Stimulated activated CD8-positive, alpha-beta memory T cell treated with anti-CD3 and anti-CD28 coated beads, Interleukin-2, amount 100 ng/mL, for 48 hours (primary cell): ENCODE results near the gene BTG1.
"Not testable (repeated sequence)": the region's sequence is repeated elsewhere in the genome, so short reads cannot be mapped to it uniquely, and the experiment has no call there.

Source experiments
- DNase-seq, 2 donors: peaks; one replicate each; pipeline ENCODE4 v3.0.0-alpha.2; 2020; ENCODE audit warnings: low read depth in 2 of 2

Gene BTG1

GRCh38 chr12:92098594-92099380 is 46.9 kb downstream of the BTG1 start:
- DNase-seq, result no peak

DNA sequence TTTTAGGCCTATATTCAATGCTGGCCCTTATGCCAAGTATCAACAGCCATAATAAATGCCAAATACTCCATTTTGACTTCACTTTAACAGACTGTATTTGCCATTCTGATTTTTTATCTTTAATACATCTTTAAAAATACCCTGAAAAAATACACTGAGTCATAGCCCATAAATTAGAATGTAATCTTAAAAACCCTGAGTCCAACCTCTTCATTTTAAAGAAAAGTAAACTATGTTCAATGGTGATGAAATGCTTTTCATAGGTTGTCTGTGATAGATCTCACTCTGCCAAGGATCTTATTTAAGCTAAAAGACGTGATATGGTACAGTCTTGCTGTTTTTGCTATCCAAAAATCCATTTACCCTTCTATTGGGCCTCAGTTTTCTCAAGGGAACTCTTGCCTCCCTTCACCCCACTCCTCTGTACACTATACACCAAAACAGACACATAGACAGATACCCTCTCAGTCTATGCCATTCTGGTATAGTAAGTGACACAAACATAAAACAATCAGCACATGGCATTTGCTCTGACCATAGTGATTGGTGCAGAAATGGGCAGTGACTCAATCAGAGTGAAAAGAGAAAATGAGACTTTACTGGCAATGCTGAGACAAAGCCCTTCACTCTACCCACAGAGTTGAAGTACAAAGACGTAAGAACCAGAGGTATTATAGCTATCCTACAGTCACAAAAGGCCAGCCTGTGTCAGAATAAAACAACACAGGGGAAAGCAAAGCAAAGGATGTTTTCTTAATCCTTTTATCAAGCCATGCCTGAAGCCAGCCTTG is 49.1 kb downstream of the BTG1 start:
- DNase-seq, result no peak

DNA sequence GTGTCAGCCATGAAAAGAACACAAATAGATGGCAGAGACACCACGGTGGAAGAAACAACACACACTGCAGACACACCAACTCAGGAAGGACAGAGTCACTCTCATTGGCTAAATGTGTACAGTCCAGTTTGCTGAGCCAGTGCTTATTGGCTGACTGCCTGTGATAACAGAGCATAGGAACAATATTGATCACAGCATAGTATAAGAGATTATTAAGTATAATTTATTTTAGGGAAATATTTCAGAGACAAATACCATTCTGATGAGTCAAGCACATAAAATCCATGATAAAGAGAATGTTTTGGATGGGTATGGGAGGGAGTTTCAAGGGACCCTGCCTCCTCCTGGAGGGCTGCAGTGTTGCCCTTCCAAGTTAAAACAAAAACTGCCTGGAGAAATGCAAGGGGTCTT is 50.9 kb downstream of the BTG1 start:
- no peak for DNase-seq

GRCh38 chr12:92094301-92094700 is 51.3 kb downstream of the BTG1 start:
- DNase-seq, result not testable (repeated sequence)
